GM18951 (cell line): ENCODE measurements around the gene PSMB2.
A peak's percentile ranks its signal among the peaks of the same experiment; 100 is the strongest.
"Not testable (repeated sequence)": the region's sequence is repeated elsewhere in the genome, so short reads cannot be mapped to it uniquely, and the experiment has no call there.

Source experiments
- POLR2A ChIP-seq: IDR thresholded peaks from 4 replicates; pipeline ENCODE4 v1.6.1; 2011; ENCODE audit warnings: mild to moderate bottlenecking; ENCODE audit not compliant: insufficient read length, insufficient read depth; ENCODE audit errors: extremely low read depth
- in situ Hi-C: fragments of 300-500 bp; cut with MboI; formaldehyde crosslinking; loops from one replicate; pipeline ENCODE4 v1.12.0; 2022; ENCODE audit warnings: low sequenced_read_pairs, mixed read lengths, inconsistent platforms; ENCODE audit not compliant: unreplicated experiment

Gene PSMB2

GRCh38 chr1:35577071-35577998 lies 64.0 kb downstream of the PSMB2 start:
- in situ Hi-C loops = no loop called here
- TF ChIP-seq POLR2A = peak; percentile 59

- in situ Hi-C loops = not testable (repeated sequence)
Observed at GRCh38 chr1:35576766-35577070, 64.6 kb downstream of the PSMB2 start.

- TF ChIP-seq POLR2A = no peak
- in situ Hi-C loops = no loop called here
Observed at GRCh38 chr1:35576061-35576765, 65.1 kb downstream of the PSMB2 start.

- TF ChIP-seq POLR2A = no peak
- in situ Hi-C loops = no loop called here
Observed at GRCh38 chr1:35575416-35575958, 65.8 kb downstream of the PSMB2 start.

GRCh38 chr1:35574655-35575415 lies 66.5 kb downstream of the PSMB2 start:
- in situ Hi-C loops = loop anchor here (5.0 kb wide), 1 partner anchor 202 kb away; no protein-coding TSS in a partner anchor
- no peak for TF ChIP-seq POLR2A

- no peak for TF ChIP-seq POLR2A
- in situ Hi-C loops = loop anchor here (5.0 kb wide), 1 partner anchor 203 kb away; no protein-coding TSS in a partner anchor
Observed at GRCh38 chr1:35574125-35574654, 67.1 kb downstream of the PSMB2 start.

GRCh38 chr1:35573198-35574124 lies 67.9 kb downstream of the PSMB2 start, which contains the start of gene TFAP2E:
TFAP2E (plus strand) TSS chr1:35573314; CDS start chr1:35573578, 264 bp downstream.
- in situ Hi-C loops = loop anchor here (5.0 kb wide), 1 partner anchor 204 kb away; no protein-coding TSS in a partner anchor
- no peak for TF ChIP-seq POLR2A

GRCh38 chr1:35572296-35572695 lies 69.0 kb downstream of the PSMB2 start:
- TF ChIP-seq POLR2A = no peak
- in situ Hi-C loops = loop anchor here (5.0 kb wide), 1 partner anchor 205 kb away; no protein-coding TSS in a partner anchor

GRCh38 chr1:35571263-35571662 lies 70.1 kb downstream of the PSMB2 start:
- in situ Hi-C loops = loop anchor here (5.0 kb wide), 1 partner anchor 206 kb away; no protein-coding TSS in a partner anchor

GRCh38 chr1:35570589-35571137 lies 70.7 kb downstream of the PSMB2 start:
- in situ Hi-C loops = loop anchor here (5.0 kb wide), 1 partner anchor 207 kb away; no protein-coding TSS in a partner anchor
- TF ChIP-seq POLR2A = no peak

More at GRCh38 chr1:35571263-35571662, 70.1 kb downstream of the PSMB2 start:
- no peak for TF ChIP-seq POLR2A

GRCh38 chr1:35569936-35570335 lies 71.4 kb downstream of the PSMB2 start:
- no peak for TF ChIP-seq POLR2A
- in situ Hi-C loops = loop anchor here (5.0 to 10.0 kb wide), 2 partner anchors 145 to 207 kb away; partner anchors contain the start of gene C1orf216
